GM18907 (cell line): ENCODE data around the gene PIGL.
"Not testable (repeated sequence)": the region's sequence is repeated elsewhere in the genome, so short reads cannot be mapped to it uniquely, and the experiment has no call there.

Experiments
- ATAC-seq: cut with Tn5 transposase; IDR thresholded peaks from one replicate; pipeline ENCODE4 v1.9.1; 2021; ENCODE audit warnings: mild to moderate bottlenecking, moderate library complexity; ENCODE audit not compliant: unreplicated experiment

The PIGL gene

DNA sequence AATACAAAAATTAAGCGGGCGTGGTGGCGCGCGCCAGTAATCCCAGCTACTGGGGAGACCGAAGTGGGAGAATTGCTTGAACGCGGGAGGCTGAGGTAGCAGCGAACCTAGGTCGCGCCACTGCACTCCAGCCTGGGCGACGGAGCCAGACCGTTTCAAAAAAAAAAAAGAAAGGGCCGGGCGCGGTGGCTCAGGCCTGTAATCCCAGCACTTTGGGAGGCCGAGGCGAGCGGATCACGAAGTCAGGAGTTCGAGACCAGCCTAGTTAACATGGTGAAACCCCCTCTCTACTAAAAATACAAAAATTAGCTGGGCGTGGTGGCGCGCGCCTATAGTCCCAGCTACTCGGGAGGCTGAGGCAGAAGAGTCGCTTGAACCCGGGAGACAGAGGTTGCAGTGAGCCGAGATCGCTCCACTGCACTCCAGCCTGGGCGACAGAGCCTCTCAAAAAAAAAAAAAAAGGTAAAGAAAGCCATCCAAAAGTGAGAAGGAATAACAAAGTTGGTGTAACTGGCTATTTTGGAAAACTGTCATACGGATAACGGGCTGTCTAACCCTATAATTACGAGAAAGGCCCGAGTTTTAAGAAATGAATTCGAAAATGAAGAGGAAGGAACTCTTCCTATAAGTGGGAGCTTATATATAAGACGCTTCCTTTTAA lies 539 bp upstream of the PIGL start:
- ATAC-seq: not testable (repeated sequence)

DNA sequence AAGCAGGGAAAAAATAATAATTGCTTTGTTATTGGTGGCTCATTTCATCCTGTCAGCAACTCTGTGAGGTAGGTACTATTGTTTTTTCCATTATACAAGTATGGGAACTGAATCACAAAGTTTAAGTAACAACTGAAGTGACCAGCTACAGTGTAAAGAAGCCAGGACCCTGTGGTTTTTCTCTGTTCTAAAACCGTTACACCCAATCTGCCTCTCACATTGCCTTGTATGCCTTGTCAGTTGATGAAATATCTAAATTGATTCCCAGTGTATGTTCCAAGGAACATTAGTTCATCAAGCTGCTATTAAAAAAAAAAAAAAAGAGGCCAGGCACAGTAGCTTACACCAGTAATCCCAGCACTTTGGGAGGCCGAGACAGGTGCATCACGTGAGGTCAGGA lies 5.4 kb downstream of the PIGL start:
- ATAC-seq: no peak

DNA sequence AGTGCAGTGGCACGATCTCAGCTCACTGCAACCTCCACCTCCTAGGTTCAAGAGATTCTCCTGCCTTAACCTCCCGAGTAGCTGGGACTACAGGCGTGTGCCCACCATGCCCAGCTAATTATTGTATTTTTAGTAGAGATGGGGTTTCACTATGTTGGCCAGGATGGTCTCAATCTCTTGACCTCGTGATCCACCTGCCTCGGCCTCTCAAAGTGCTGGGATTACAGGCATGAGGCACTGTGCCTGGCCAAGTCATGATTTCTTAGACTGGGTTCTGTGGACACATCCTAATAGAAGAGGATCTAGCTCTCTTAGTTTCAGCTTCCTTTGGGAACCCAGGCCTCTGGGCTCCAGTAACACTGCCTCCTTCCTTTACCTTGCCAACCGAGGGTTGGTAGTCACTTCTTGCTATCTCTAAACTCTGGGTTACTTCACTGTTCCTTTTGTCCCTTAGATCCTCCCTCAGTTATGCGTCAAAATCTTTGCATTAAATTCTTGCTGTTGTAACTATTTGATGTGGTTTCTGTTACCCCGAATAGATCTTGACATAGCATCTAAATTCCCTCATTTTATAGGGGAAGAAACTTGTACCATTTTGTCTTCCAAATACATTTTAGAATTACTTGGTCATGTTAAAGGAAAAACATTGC lies 13.0 kb downstream of the PIGL start:
- ATAC-seq: not testable (repeated sequence)

DNA sequence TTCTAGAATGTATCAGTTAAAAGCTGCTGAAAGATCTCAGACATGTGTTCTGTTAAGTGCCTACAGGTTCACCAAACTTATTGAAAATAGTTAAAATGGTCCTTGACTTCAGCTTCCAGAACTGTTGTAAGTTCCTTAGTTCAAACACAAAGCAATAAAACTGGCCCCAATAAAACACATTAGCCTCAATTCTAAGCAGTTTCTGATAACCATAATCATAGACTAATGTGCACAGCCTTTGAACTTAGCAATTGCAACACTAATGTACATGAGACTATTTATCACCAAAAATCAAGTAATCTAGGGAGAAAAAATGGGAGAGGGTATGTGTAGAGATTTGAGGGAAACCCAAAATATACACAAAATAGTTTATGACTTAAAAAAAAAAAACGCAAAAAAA lies 15.4 kb downstream of the PIGL start:
- ATAC-seq: no peak

DNA sequence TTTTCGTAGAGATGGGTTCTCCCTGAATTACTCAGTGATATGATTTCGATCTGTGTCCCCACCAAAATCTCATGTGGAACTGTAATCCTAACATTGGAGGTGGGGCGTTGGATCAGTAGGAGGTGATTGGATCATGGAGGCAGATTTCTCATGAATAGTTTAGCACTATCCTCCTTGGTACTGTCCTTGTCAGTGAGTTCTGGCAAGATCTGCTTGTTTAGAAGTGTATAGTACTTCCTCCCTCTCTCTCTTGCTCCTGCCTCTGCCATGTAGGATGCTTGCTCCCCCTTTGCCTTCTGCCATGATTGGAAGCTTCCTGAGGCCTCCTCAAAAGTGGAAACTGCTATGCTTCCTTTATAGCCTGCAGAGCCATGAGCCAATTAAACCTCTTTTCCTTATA lies 22.9 kb downstream of the PIGL start:
- no peak for ATAC-seq

DNA sequence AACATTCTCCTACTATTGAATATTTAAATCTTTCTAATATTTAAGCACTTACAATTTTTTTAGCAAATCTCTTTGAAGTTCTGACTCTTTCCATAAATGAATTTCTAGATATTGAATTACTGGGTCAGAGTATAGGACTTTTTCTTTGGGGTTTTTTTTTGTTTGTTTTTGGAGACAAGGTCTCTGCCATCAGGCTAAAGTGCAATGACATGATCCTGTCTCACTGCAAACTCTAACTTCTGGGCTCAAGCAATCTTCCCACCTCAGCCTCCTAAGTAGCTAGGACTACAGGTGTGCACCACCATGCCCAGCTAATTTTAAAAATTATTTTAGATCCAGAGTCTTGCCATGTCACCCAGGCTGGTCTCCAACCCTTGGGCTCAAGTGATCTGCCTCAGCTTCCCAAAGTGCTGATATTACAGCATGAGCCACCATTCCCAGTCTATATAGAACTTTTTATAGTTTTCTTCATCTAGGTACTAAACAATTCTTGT lies 24.9 kb downstream of the PIGL start:
- no peak for ATAC-seq

DNA sequence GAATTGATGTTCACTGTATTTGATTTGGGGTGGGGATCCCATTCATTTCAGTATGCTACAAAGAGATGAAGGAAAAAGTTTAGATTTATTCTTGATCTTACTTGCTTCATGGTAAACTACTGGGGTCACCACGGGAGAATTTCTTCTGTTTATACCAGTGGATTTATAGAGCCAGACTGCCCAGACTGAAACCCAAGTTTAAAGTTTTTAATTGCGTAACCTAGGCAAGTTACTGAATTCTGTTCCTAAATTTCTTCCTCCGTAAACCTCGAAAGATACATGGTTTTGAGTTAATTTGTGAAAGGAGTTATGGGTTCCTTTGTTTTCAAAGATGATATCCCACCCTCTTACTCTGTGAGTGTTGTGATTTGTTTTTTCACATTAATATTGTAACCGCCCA lies 26.4 kb downstream of the PIGL start:
- ATAC-seq: no peak

DNA sequence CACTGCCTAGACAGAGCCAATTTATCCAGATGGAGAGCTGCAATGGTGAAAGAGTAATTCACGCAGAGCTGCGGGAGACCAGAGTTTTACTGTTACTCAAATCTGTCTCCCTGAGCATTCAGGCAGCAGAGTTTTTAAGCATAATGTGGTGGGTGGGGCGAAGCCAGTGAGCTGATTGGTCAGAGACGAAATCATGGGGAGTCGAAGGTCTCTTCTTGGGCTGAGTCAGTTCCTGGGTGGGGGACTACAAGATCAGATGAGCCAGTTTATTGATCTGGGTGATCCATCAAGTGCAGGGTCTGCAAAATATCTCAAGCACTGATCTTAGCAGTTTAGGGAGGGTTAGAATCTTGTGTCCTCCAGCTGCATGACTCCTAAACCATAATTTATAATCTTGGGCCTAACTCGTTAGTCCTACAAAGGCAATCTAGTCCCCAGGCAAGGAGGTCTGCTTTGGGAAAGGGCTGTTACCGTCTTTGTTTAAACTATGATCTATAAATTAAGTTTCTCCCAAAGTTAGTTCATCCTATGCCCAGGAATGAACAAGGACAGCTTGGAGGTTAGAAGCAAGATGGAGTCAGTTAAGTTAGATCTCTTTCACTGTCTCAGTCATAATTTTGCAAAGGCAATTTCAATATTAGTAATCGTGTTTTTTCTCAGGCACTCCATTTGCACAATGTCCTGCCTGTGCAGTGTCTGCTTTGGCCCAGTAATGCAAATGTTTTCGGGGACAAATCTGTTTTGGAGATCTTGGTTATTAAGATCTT lies 27.0 kb downstream of the PIGL start:
- ATAC-seq: no peak

DNA sequence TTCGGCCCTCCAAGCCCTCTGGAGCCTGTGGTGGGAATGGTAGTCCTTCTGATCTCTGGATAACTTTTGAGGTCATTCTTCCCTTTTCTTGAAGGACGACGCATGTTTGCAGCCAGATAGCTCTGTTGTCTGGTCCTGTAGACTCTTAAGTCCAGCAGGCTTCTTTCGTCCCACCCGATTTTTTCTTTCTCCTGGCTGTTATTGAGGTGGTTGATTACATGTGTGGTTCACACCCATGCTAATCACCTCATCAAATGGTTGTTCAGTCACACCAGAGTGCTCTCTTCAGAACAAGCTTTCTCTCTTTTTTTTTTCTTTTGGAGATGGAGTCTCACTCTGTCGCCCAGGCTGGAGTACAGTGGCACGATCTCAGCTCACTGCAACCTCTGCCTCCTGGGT lies 30.6 kb downstream of the PIGL start:
- no peak for ATAC-seq

DNA sequence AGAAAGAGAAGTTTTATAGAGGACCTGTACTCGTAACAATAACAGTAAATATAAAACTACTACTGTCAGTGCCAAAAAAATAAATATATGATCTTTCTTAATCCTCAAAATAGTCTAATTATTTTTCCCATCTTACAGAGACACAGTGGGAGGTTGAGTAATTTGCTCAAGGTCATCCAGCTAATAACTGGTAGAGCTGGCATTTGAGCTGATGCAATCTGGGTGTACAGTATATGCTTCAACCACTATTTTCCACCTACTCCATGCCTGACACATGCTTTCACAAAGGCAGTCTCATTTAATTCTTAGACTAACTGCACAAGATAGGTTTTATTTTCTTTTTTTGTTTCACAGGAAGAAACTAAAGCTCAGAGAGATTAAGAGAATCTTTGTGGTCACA lies 33.6 kb downstream of the PIGL start:
- ATAC-seq: no peak

DNA sequence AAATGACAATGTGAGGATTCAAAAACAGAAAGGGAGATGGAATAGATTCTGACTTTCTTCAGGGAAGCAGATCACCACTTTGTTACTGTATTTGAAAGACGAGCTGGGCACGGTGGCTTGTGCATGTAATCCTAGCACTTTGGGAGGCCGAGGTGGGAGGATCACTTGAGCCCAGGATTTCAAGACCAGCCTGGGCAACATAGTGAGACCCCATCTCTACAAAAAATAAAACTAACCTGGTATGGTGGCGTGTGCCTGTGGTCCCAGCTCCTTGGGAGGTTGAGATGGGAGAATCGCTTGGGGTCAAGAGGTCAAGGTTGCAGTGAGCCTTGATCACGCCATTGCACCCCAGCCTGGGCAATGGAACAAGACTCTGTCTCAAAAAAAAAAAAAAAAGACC lies 34.0 kb downstream of the PIGL start:
- ATAC-seq: no peak

DNA sequence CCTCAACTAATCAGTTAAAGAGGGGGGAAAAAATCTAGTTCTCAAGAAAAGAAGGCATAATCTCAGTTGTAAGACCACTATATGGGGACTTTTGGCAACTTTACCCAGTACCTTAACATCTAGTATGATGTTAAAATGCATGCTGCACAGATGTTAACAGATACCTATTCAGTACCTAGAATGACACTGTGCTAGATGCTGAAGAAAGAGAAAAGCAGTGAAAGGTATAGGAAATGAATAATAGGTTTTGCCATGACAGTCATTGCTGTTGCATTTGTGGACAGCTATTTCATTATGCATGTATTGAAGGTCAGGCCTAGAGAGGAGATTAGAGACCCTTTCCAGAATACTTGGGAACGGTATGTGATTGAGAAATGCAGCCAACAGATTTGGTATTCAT lies 34.5 kb downstream of the PIGL start:
- ATAC-seq: no peak

DNA sequence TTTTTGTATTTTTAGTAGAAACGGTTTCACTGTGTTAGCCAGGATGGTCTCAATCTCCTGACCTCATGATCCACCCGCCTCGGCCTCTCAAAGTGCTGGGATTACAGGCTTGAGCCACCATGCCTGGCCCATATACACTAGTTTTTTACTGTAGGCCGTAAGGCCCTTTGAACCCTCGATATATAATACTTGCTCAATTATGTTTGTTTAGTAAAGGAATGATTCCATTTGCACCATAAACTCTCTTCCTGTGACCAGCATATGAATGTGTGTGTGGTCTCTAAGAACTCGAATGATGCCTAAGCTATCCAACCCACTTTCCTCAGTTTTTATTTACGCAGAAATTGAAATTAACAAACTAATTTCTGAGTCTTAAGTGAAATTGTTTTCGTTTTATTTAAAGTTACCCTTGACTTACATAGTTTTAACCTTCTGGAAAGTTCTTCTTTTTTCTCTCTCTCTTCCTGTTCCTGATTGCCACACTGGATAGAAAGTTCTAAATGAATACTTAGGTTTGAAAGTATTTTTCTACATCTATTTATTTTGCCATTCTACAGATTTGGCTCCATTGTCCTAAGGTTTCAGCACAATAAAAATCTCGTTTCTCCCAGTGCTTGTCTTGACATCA lies 37.9 kb downstream of the PIGL start:
- ATAC-seq: no peak

DNA sequence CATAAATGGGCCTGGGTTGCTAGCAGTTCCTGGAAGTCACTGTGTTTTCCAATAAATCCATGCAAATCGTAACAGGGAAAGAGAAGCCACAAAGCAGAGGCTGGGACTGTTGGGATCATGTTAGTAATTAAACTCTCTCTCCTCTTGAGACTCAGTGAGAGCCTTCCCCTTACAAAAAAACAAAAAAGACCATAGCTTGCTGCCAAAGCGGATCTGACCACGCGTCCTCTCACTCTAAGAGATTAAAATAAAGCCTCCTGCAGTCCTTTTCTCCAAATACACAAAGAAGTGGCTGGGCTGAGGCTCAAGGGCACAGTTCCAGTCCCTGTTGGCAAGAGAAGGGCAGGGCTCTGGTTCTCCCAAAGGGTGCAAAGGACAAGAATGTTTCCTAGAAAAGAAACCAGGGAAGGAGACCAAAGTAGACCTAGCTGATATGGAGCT lies 38.5 kb downstream of the PIGL start:
- ATAC-seq: no peak

DNA sequence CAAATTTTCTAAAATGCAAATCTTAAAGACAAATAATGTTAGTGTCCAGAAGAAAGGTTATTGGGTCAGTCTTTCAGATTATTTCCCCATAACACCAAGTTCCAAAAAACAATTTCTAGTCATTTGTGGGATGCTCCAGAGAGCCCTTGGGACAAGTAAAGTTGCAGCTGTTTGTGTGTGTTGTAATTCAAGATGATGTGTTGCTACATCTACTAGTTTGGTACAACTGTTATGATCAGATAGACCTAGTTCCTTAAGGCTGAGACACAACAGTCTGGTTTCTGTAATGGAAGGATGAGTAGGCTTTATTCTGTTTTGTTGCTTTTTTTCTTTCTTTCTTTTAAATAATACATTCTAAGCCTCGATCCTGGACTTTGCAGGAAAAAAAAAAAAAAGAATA lies 41.9 kb downstream of the PIGL start:
- ATAC-seq: no peak

DNA sequence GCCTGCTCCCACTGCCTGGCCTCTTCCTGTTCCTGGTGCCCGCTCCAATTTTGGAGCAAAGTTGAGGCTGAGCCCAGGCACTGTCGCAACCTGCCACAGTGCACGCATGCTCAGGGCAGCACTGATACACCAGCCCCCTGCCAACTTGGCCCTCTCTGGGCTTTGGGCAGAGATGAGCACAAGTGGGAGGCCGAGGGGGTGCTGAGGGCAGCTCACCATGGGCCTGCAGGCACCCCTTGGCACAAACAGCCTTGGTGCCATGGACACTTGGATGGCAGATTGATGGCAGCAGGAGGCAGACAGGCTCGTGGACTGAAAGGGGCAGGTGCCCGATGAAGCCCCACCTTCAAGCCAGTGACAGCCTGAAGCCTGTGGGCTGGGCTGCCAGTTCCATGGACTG lies 42.9 kb downstream of the PIGL start:
- ATAC-seq: no peak

DNA sequence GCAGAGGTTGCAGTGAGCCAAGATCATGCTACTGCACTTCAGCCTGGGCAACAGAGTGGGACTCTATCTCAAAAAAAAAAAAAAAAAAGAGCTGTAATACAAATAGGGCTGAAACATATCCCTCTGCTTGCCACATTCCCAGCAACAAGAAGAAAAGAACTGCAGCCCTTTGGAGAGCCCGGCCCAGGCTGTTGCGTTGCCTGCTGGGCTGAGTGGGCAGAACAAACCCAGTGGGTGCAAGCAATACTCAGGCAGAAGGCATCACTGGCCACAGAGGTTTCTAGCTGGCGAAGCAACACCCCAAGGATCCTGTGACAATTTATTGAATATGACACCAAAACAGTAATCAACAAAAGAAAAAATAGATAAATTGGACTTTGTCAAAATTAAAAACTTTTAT lies 44.0 kb downstream of the PIGL start:
- no peak for ATAC-seq

DNA sequence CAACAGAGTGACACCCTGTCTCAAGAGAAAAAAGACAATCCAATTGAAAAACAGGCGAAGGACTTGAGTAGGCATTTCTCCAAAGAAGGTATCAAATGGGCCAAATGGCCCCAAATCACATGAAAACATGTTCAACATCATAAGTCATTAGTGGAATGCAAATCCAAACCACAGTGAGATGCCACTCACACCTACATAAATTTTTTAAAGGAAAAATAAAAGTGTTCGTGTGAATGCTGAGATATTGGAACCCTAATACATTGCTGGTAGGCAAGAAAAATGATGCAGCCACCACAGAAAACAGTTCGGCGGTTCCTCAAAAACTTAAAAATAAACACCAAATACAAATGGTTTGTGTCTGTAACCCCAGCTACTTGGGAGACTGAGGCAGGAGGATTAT lies 45.2 kb downstream of the PIGL start:
- no peak for ATAC-seq

DNA sequence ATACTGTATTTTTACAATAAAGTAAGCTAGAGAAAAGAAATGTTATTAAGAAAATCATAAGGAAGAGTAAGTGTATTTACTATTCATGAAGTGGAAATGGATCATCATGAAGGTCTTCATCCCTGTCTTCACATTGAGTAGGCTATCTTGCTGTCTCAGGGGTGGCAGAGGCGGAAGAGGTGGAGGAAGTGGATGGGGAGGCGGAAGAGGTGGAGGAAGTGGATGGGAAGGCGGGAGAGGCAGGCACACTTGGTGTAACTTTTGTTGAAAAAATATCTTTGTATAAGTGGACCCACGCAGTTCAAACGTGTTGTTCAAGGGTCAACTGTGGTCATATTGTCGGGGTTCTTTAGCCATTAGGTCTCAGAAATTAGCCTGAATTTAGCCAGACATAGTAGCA lies 50.2 kb downstream of the PIGL start:
- no peak for ATAC-seq

DNA sequence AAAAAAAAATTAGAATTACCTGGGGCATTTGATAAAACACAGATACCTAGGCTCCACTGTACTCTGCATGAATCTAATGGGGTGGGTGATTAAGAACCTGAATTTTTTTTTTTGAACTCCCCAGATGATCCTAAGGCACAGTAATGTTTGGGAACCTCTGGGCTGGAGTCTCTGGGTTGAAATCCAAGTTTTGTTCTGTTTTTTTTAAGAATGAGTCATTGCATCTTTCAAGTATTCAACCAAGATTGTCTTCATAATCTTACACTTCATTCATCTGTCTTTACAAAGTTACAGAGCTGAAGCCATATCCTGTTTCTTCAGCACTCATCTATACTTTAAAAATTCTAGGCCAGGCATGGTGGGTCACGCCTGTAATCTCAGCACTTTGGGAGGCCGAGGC lies 52.6 kb downstream of the PIGL start:
- no peak for ATAC-seq

DNA sequence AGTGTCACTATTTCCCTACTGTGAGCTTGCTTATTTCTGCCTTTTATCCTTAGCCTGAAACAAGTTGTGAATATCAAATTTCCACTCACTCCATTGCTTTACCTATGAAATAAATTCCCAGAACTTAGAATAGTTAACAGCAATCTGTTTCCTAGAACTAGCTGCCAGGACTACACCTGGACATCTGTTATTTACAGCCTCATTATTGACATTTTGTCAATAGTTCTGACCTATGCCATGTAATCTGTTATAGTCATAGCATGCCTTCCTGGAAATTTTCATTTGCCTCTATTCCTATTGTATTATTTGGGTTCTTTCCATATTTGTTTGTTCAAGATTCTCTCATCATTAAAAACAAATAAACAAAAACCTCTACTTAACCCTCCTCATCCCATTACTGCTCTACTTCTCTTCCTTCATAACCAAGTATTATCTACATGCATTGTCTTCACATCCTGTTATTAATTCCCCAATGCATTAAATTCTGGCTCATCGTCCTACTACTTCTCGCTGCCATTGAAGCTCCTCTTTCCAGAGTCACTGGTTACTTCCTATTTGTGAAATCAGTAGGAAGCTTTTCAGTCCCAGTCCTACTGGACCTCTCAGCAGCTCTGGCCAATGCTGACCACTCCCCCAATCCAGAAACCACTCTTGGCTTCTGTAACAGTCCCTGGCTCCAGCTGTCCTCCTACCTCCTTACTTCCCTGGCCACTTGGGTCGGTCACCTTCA lies 55.3 kb downstream of the PIGL start:
- no peak for ATAC-seq
